GM21423 (cell line): ENCODE measurements around the gene CACNA1C.

Experiments
- ATAC-seq: cut with Tn5 transposase; IDR thresholded peaks from one replicate; pipeline ENCODE4 v1.9.1; 2021; ENCODE audit warnings: mild to moderate bottlenecking, moderate library complexity; ENCODE audit not compliant: unreplicated experiment

The CACNA1C gene

DNA sequence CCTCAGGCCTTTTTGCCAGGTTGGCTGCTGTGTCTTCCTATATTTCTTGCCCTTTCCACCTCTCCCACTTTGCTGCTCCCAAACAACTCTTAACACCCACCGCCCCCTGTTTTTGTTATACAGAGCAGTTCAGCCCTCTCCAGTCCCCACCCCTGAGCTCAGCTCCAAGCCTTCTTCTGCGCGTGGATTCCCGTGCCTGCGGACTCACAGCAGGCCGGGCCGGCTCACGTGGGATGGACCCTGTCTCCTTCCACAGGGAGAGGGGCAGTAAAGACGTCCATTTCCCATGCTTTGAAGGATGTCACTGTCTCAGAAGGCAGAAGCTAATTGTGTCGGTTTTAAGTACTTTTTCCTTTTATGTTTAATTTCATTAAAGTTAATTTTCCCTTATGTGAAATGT lies 139.4 kb downstream of the CACNA1C start:
- no peak for ATAC-seq

- no peak for ATAC-seq
These were observed 141.3 kb downstream of the CACNA1C start for GRCh38 chr12:2194060-2194459.

DNA sequence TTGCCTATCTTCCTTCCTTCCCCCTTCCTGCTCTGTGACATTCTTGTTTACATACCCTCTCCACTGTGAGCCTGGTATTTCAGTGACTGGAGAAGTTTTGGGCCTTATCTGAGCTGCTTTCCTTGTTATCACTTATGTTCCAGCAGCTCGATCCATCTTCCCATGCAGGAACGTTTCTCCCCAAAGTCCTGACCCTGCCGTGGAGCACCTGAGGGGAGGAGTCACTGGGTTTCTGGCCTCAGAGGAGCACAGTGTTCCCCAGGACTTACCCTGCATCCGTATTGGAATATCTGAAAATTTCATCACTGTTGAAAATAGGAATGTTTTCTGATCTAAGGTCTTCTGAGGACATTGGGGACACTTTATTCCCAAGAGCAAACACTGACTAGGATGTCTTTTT lies 141.8 kb downstream of the CACNA1C start:
- no peak for ATAC-seq

GRCh38 chr12:2195085-2195484 lies 142.3 kb downstream of the CACNA1C start:
- ATAC-seq, result no peak

- no peak for ATAC-seq
These were observed 145.3 kb downstream of the CACNA1C start for GRCh38 chr12:2198005-2198501.

- ATAC-seq, result no peak
These were observed 145.8 kb downstream of the CACNA1C start for GRCh38 chr12:2198542-2198941.

DNA sequence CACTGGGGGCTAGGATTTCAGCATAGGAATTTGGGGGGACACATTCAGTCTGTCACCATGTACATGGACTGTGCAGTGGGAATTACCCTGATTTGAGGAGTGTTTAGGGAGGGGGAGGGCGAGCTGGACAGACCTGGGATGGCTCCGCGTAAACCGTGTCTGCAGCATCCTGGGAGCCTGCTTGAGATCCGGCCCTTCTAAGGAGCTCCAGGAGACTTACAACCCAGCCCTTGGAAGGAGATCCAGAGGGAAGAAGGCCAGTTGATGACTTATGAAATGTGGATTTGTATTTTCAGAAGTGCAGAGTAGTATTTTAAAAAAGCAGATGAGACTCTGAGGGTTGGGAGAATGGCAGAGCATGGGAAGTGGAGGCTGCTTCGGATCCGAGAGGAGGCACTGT lies 153.2 kb downstream of the CACNA1C start:
- no peak for ATAC-seq

GRCh38 chr12:2208837-2209635 lies 156.2 kb downstream of the CACNA1C start:
- ATAC-seq, result no peak

- no peak for ATAC-seq
These were observed 158.3 kb downstream of the CACNA1C start for GRCh38 chr12:2211119-2211518.

DNA sequence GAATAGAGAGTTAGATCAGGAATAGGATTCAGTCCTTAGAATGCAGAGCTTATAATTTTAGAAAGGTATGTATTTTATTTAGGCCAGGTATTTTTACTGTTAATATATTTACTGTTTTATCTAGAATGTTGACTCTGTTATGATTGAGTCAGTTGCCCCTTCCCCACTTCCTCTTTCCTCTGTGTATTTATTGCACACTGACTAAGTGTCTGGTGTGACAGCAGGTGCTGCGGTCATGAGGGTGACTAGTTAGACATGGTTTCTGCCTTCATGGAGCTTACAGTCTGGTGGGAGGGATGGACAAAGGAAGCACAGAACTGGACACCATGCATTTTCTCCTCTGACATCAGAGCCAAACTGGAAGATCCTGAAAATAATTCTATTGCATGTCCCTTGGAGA lies 159.8 kb downstream of the CACNA1C start:
- no peak for ATAC-seq

GRCh38 chr12:2212971-2213869 lies 160.4 kb downstream of the CACNA1C start:
- no peak for ATAC-seq

DNA sequence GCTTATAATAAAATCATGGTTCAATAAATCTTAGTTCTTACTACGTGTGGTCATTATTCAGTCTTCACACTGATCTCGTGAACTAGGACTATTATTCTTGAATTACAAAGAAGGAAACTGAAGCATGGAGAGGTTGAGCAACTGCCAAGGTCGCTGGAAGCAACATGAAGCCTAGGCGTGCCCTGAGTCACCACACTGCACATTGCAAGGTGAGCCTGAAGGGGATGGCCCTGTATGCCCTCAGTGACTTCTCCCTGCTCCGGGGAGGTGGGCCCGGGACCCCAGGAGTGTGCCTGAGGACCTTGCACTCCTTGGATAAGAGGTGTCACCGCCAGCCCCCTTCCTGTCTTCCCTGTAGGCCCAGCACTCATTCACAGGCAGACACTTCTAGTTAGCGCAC lies 161.6 kb downstream of the CACNA1C start:
- no peak for ATAC-seq

DNA sequence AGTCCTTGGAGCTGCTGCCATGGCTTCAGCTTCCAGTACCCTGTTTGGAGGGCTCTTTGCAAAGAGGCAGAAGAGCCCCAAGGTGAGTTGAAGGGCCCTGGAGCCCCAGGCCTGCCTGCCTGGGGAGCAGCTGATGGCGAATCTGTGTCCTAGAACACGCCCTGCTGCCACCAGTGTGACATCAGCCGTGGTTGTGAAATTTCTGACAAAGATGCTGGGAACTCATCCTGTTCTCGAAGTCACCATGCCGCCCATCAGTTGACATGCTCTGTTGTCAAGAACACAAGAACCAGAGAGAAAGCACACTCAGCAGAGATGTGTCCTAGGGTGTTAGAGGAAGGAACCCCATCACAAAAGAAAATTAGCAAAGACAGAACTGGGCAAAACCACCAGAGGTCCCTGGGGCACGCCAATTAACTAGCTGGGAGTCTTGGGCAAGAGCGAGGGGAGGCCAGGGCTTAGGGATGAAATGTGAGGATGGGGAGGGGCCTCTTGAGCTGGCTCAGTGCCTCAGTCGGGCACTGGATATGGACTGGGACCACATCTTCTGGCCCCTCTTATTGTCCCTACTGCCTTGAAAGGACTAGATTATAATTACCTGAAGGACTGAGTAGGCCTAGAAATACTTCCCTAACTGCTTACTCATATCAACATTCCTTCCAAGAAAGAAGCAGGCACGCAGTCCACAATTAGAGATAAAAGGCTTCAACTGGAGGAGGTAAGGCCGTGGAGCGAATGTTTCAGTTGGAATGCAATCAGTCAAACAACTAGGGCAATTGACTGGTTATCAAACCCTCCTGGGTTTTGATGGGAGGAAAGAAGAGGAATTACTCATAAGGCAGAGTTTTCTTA lies 163.1 kb downstream of the CACNA1C start:
- no peak for ATAC-seq

GRCh38 chr12:2218706-2219105 lies 165.9 kb downstream of the CACNA1C start:
- ATAC-seq, result no peak

GRCh38 chr12:2221030-2221621 lies 168.3 kb downstream of the CACNA1C start:
- no peak for ATAC-seq

DNA sequence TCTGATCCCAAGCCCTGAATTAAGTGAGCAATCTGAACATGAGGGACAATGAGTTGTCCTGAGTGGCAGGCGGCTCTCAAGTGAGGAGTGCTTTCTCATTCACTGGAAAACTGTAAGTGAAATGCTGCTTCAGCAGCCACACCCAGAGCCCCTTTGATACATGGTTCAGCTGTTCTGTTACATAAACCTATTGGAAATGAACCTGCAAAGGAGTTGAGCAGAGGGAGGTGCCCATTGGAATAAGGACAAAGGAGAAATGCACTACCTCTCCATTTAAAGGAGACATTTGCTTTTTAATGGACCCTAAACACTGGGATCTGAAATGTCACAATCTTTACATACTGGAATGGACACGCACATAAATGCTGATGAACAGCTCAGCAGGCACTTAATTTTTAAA lies 169.9 kb downstream of the CACNA1C start:
- ATAC-seq, result no peak

- no peak for ATAC-seq
These were observed 172.2 kb downstream of the CACNA1C start for GRCh38 chr12:2224961-2225360.

- ATAC-seq, result no peak
These were observed 172.9 kb downstream of the CACNA1C start for GRCh38 chr12:2225696-2226095.

DNA sequence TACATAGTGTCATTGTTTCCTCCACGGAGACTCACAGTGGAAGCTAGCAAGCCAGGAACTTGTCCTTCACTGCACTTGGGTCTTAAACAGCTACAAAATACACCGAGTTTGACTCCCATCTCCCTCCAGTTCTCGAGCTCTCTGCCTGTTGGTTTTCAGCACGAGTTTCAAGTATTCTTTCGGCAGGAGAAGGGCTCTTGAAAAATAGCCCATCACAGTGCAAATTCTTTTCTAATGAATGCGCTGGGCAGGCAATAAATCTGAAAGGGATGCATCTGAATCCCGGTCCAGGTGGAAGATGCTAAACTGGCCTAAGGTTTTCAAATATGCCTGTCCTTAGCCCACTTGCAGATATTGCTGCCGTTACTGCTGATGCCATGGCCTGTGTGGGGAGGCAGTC lies 173.9 kb downstream of the CACNA1C start:
- no peak for ATAC-seq

GRCh38 chr12:2227360-2227759 lies 174.6 kb downstream of the CACNA1C start:
- no peak for ATAC-seq

GRCh38 chr12:2228535-2228934 lies 175.7 kb downstream of the CACNA1C start:
- no peak for ATAC-seq
